Measurements from ENCODE around the gene ZCCHC24. TPM values are rescaled to one million over a fixed set of nuclear protein-coding genes. Genes with fewer than 3 reads are reported as not detected.
"Not testable (repeated sequence)": the region's sequence is repeated elsewhere in the genome, so short reads cannot be mapped to it uniquely, and the experiment has no call there.

Gene ZCCHC24
- total RNA-seq, 1 donor from 2014 or later: 13.5 TPM

DNA sequence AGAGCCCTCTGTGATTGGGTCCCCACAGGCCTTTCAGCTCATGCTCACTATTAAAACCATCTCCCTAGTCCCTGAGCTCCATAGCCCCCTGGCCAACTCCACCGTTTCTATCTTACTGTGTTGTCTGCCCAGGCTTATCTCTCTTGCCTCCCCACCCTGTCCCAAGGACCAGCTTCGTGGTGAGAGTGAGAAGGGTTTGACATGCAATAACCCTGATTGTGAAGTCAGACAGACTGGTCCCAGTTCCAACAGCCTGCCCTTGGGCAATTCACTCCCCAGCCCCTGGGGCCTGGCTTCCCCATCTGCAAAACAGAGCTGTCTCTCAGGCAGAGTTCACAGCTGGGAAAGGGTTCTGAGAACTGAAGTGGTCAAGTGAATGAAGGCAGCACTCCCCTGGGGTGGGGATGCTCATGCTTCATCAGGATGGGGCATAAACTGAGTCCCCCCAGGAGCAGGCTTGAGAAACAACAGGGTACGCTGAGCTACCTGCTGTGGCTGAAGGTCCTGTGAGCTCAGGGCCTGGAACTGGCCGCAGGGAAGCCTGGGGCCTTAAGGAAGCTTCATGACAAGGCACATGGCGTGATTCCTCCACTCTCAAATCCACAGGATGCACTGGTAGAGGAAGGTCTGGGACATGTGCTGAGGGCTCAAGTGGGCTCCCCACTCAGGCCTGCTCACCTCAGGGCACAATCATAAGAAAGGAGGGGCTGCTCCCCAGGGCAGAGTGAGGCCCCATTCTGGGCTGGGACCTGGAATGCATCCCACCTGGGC lies 100.0 kb downstream of the ZCCHC24 start:
- no peak for DNase-seq

DNA sequence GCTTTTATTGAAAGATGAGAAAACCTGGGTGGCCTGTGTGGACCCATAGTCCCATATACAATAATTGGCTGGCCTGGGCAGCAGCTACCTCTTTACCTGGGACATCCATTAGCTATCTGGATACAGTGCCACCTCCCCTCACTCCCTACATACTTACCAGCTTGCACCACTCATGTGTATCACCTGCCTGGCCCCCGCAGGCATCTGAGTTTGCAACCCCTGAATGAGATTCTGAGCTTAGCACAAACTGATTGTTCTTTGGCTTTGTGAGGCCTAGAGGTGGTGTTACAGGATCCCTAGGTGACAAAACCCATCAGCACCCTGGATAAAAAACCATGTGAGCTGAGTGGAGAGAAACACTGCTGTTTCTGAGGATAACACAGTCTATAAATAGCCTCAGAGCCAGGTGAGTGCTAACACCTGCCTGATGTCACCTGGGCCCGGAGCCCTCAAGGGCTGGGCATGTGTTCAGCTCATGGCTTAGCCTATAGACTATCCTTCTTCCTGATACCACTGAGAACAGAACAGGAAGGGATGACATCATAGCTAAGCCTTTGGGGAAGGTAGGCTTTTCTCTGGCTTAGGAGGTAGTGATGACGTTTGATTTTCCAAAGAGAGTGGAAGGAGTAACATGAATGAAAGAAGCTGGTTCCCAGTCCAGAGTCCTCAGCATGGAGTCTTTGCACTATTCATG lies 100.8 kb downstream of the ZCCHC24 start:
- no peak for DNase-seq

GRCh38 chr10:79342811-79343561 lies 102.4 kb downstream of the ZCCHC24 start:
- no peak for DNase-seq

- DNase-seq: no peak
Observed at GRCh38 chr10:79342295-79342761, 103.1 kb downstream of the ZCCHC24 start.

DNA sequence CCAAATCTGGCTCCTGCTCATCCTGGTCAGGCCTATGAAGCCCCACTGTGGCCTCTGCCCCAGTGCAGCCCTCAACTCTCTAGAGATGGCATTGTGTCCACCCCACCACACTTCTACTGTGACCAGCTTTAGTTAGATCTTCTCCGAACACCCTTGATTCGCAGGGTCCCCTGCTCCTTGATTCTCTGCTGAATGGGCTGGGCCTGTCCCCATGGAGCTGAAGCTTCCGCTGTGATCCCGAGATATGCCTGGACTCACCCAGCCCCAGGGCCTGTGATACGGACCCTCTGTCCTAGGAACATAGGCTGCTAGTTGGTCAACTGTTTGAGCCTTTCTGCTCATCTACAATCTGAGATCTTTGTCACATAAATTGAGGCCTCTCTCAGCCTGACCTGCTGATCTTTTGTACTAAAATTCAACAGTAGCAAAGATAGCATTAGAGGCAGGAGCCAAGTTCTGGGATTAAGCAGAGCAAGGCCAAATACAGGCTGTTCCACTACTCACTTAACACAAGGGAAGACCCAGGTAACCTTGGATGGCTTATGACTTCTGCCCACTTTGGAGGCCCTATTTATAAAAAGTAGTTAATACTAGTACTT lies 104.7 kb downstream of the ZCCHC24 start:
- DNase-seq: no peak

DNA sequence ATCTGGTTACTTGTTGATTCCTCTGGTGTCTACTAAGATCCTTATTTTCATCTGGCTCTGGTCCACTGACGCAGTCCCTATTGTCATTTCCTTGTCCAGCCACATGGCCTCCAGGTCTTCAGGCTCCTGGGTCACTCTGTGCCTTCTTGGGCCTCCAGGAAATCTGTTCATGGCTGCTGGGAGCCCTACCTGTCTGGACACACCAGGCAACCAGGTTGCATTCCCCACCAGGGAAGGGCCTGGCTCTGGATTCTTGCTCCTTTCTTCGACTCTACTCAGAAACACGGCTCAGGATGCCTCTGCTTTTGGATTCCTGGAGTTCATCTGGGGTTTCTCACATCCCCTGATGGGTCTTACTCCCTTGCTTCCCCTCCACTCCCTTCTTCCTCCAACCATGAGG lies 106.2 kb downstream of the ZCCHC24 start:
- DNase-seq: no peak

GRCh38 chr10:79337783-79338469 lies 107.5 kb downstream of the ZCCHC24 start:
- not testable (repeated sequence) for DNase-seq

DNA sequence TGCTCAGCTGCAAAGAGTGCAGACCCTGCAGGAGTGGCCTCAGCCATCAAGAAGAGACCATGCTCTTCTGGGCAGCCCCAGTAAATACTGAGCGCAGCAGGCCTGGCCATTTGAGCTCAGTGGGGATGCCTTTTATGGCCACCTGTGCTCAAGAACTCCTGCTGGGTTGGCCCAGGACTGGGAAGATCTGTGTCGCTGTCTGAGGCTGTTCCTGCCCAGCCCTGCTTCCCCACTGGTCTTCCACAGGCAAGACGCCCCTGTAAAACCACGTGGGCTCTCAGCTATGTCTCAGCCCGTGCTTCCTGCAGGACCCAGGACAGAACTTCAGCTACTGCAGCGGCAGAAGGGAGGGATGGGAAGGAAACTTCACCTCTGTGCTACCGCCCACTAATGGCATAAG lies 108.7 kb downstream of the ZCCHC24 start:
- DNase-seq: no peak

GRCh38 chr10:79336276-79336675 lies 109.1 kb downstream of the ZCCHC24 start:
- no peak for DNase-seq

DNA sequence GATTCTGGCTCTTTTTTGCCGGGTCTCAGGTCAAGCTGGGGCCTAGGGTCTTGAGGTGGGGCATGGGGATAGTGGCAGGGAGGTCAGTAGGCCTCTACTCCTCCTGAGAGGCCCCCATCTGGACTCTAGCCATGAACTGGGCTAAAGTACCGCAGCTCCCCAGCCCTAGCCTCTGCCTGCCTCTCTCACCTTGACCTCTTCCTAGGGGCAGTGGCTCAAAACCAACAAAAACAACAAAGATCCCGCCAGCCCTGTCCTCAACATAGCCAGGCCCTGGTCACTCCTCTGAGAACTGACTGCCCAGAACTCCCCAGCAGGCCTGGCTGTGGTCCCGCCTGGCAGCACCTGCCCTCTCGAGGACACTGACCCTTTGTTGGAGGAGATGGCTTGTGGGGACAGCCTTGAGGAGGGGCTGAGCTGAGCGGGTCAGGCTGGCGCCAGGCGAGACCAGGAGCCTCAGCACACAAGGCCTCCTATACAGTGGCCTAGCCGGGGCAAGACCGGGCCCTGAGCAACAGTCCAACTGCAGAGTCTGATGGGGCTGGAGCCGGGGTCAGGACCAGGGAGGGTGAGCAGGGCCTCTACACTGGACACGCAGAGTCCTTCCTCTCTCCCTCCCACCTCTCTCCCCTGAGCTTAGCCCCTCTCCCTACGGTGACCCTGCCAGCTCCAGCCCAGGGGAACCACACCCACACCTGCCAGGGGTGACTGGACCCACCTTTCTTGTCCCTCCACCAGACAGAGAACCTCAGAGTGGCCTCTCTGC lies 109.8 kb downstream of the ZCCHC24 start:
- no peak for DNase-seq

GRCh38 chr10:79335094-79335469 lies 110.3 kb downstream of the ZCCHC24 start:
- DNase-seq: no peak

DNA sequence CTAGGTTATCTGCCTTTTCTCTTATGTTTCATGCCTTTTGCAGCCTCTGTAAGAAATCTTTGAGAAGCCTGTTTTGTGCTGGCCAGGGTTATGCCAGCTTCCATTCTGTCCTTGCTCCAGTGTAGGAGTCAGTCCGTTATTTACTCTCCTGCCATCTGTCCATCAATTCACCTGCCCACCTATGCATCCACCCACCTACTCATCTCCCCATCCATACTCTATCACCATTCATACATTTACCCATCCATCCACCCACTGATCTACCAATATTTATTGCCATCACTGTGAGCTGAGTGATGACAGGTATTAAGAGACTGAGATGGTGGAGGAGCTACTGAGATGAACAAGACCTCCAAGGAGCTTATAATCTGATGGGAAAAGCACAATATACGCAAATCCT lies 110.9 kb downstream of the ZCCHC24 start:
- DNase-seq: no peak

DNA sequence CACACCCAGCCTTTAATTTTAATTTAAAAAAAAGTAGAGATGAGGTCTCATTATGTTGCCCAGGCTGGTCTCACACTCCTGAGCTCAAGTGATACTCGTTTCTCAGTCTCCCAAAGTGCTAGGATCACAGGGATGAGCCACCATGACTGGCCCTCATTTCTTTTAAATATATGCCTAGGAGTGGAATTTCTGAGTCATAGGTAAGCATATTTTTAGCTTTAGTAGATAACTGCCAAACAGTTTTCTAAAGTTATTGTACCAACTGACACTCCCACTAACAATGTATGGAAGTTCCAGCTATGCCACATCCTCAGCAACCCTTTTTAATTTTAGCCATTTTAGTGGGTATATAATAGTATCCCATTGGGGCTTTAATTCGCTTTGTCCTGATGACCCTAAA lies 111.9 kb downstream of the ZCCHC24 start:
- no peak for DNase-seq

GRCh38 chr10:79332610-79333315 lies 112.7 kb downstream of the ZCCHC24 start:
- DNase-seq: not testable (repeated sequence)

Other genes starting within 250 kb of the ZCCHC24 start
- 29.7 TPM for gene PPIF, start 98.2 kb downstream of the ZCCHC24 start, total RNA-seq
- 0.30 TPM for gene EIF5AL1, start 66.9 kb upstream of the ZCCHC24 start, total RNA-seq
- not detected for gene SFTPA2, start 114.8 kb upstream of the ZCCHC24 start, total RNA-seq
- not detected for gene SFTPA1, start 165.3 kb upstream of the ZCCHC24 start, total RNA-seq